Prostate gland (tissue), 2 donors: ENCODE measurements around the gene RBP5.

Experiments
- CTCF ChIP-seq, 4 experiments: fragments of 200-600 bp in 2 of 4; fragments of 450-650 bp in 2 of 4; sonication (generic) in 2 of 4; IDR thresholded peaks; 1 replicate in 3 of 4; 2 replicates in 1 of 4; pipeline ENCODE4 v1.5.1; 2016 to 2019; ENCODE audit warnings: antibody characterized with exemption in 4 of 4, mild to moderate bottlenecking in 2 of 4, moderate library complexity in 2 of 4
- POLR2A ChIP-seq: fragments of 450-650 bp; IDR thresholded peaks from one replicate; pipeline ENCODE4 v1.6.1; 2016; ENCODE audit warnings: antibody characterized with exemption, mild to moderate bottlenecking
- POLR2AphosphoS5 ChIP-seq: sonication (generic); formaldehyde crosslinking; IDR thresholded peaks from one replicate; pipeline ENCODE4 v1.6.1; 2017; ENCODE audit warnings: antibody characterized with exemption

GRCh38 chr12:7120166-7120565 lies 8.5 kb downstream of the RBP5 start:
- TF ChIP-seq CTCF (IDR thresholded peaks at IDR 0.05), result no peak
- TF ChIP-seq POLR2A, result no peak
- TF ChIP-seq POLR2AphosphoS5, result no peak
